GM12865 (cell line): ENCODE data around the gene ALAS1.

Experiments used
- DNase-seq: peaks from one replicate; pipeline ENCODE4 v3.0.0; 2010; ENCODE audit warnings: low read depth
- H3K4me3 ChIP-seq: 2 replicates; pipeline ENCODE4 v1.5.1; 2011; ENCODE audit warnings: mild to moderate bottlenecking, low read depth, low read length, control low read depth
- CTCF ChIP-seq: IDR thresholded peaks from 2 replicates; pipeline ENCODE4 v1.5.1; 2011; ENCODE audit warnings: low read length, control low read depth, low read depth, inconsistent platforms; ENCODE audit not compliant: insufficient read depth; ENCODE audit errors: missing control alignments

Gene ALAS1

GRCh38 chr3:52240059-52240885 lies 42.3 kb downstream of the ALAS1 start:
- no peak for TF ChIP-seq CTCF
- H3K4me3 ChIP-seq, result peak overlapping the region; percentile 67
- DNase-seq, result peak; percentile 85

- no peak for TF ChIP-seq CTCF
- DNase-seq, result no peak
- no peak overlapping the region for H3K4me3 ChIP-seq
Observed at GRCh38 chr3:52240886-52241370, 43.0 kb downstream of the ALAS1 start.

- H3K4me3 ChIP-seq, result no peak overlapping the region
- no peak for DNase-seq
- no peak for TF ChIP-seq CTCF
Observed at GRCh38 chr3:52242039-52242438, 44.1 kb downstream of the ALAS1 start.

GRCh38 chr3:52243791-52244628 lies 46.0 kb downstream of the ALAS1 start:
- H3K4me3 ChIP-seq, result peak overlapping the region; percentile 74
- peak; percentile 89 for DNase-seq
- TF ChIP-seq CTCF, result no peak

- peak; percentile 54 for DNase-seq
- H3K4me3 ChIP-seq, result peak within 1 kb of the TSS; percentile 86
- TF ChIP-seq CTCF, result no peak
Observed at GRCh38 chr3:52245322-52246263, 47.6 kb downstream of the ALAS1 start, which contains the start of gene PPM1M. PPM1M (plus strand) TSS chr3:52245759; CDS start chr3:52245825, 66 bp downstream.

GRCh38 chr3:52246264-52246620 lies 48.3 kb downstream of the ALAS1 start:
- no peak for TF ChIP-seq CTCF

More at GRCh38 chr3:52246264-52246620, 48.3 kb downstream of the ALAS1 start:
- H3K4me3 ChIP-seq, result peak overlapping the region; percentile 86
- DNase-seq, result no peak
